CD4-positive, alpha-beta T cell (primary cell): Measurements from ENCODE around the gene SCD5. TPM values are rescaled to one million over a fixed set of nuclear protein-coding genes. Genes with fewer than 3 reads are reported as not detected.

ENCODE experiments used
- ATAC-seq: fragments of 200-7000 bp; cut with Tn5 transposase; one replicate; pipeline ENCODE4 v1.10.0; 2022; ENCODE audit warnings: mild to moderate bottlenecking; ENCODE audit not compliant: poor library complexity
- CTCF ChIA-PET: fragments of 350-600 bp; sonication (Branson Sonifier 250); formaldehyde crosslinking; loops from one replicate; lab custom pipeline; 2021; ENCODE audit warnings: antibody characterized with exemption, inconsistent platforms; lab: Charles Lee
- POLR2A ChIA-PET: fragments of 350-600 bp; sonication (Branson Sonifier 250); formaldehyde crosslinking; loops from one replicate; lab custom pipeline; 2021; ENCODE audit warnings: antibody characterized with exemption, inconsistent platforms; lab: Charles Lee
- DNase-seq, 14 experiments: peaks; one replicate each; pipeline ENCODE4 v3.0.0-alpha.2; 2013 to 2020; ENCODE audit warnings: mixed read lengths in 2 of 14
- H3K27ac ChIP-seq, 2 donors: one replicate each; pipeline versions ENCODE4 v1.5.1 to v1.7.0; 2013; ENCODE audit warnings: low read length in 2 of 2, low read depth in 1 of 2, mild to moderate bottlenecking in 1 of 2
- H3K27me3 ChIP-seq, 2 experiments: 1 replicate in 1 of 2; 2 replicates in 1 of 2; pipeline versions ENCODE4 v1.6.1 to v1.7.0; 2013; ENCODE audit warnings: low read length in 2 of 2, control low read depth in 1 of 2, mild to moderate bottlenecking in 1 of 2, moderate library complexity in 1 of 2; ENCODE audit not compliant: insufficient read depth in 2 of 2, control insufficient read depth in 1 of 2
- H3K36me3 ChIP-seq: one replicate; pipeline ENCODE4 v1.6.1; 2013; ENCODE audit warnings: low read length, control low read depth; ENCODE audit not compliant: insufficient read depth
- H3K4me1 ChIP-seq: one replicate; pipeline ENCODE4 v1.6.1; 2013; ENCODE audit warnings: low read length, control low read depth; ENCODE audit not compliant: insufficient read depth
- H3K4me3 ChIP-seq: one replicate; pipeline ENCODE4 v1.5.1; 2013; ENCODE audit warnings: mild to moderate bottlenecking, low read length, moderate library complexity
- H3K9me3 ChIP-seq, 2 experiments: 1 replicate in 1 of 2; 2 replicates in 1 of 2; pipeline versions ENCODE4 v1.6.1 to v1.7.0; 2013; ENCODE audit warnings: low read length in 2 of 2, mild to moderate bottlenecking in 2 of 2, control low read depth in 1 of 2, moderate library complexity in 1 of 2; ENCODE audit not compliant: control insufficient read depth in 1 of 2, insufficient read depth in 1 of 2
- H3K27ac Mint-ChIP-seq: one replicate; pipeline ENCODE4 v1.8.0; 2020; ENCODE audit warnings: mixed read lengths
- H3K27me3 Mint-ChIP-seq: one replicate; pipeline ENCODE4 v1.8.0; 2021; ENCODE audit warnings: mixed read lengths
- H3K36me3 Mint-ChIP-seq: one replicate; pipeline ENCODE4 v1.8.0; 2021; ENCODE audit warnings: low read depth, mixed read lengths
- H3K4me1 Mint-ChIP-seq: one replicate; pipeline ENCODE4 v1.8.0; 2021; ENCODE audit warnings: low read depth, mixed read lengths
- H3K4me3 Mint-ChIP-seq: one replicate; pipeline ENCODE4 v1.8.0; 2020; ENCODE audit warnings: mild to moderate bottlenecking, mixed read lengths
- H3K9me3 Mint-ChIP-seq: one replicate; pipeline ENCODE4 v1.8.0; 2020; ENCODE audit warnings: mixed read lengths
- intact Hi-C, 2 experiments: fragments of 100-400 bp; cut with DNase I in 1 of 2; cut with micrococcal nuclease in 1 of 2; formaldehyde crosslinking; loops; one replicate each; pipeline versions ENCODE4 v1.15.1 to v1.9.0; 2023 to 2025; cut with DNase I, micrococcal nuclease
- total RNA-seq, 174 experiments: library from RNA in 2 of 174; stranded (reverse) in 2 of 174; gene quantifications; one replicate each; pipeline ENCODE4 v1.2.3 and lab custom pipeline; 2021 to 2026
- TF ChIP-seq, protein P1 (sequence below): fragments of 200-600 bp; IDR thresholded peaks from one replicate; pipeline ENCODE4 v1.8.0; 2022; ENCODE audit warnings: antibody characterized with exemption, mild to moderate bottlenecking

SCD5 gene
- total RNA-seq, 2 experiments from 2014 or later, result 0.14 to 0.25 TPM

DNA sequence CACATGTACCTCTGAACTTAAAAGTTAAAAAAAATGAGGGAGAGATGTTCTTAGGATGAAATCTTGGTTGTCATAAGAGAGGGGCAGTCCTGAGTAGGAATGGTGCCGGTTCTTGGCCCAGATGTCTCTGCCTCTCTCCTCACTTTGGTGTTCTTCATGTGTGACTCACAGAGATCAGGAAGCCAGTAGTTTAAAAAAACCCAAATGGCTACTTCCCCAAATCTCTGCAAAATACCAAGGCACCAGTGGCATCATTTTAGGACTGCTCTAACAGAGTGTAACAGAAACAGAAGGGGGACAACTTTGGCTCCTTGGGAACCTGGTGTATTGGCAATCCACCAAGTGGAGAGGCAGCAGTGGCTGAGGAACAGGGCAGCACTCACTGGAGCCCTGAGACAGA, 116.8 kb downstream of the SCD5 start:
- no peaks in the 10 kb centered on the region for H3K4me1 Mint-ChIP-seq
- peaks cover 20% of the 10 kb centered on the region for H3K27me3 Mint-ChIP-seq
- no peak overlapping the region for H3K27ac ChIP-seq
- no peaks in the 10 kb centered on the region for H3K9me3 Mint-ChIP-seq
- H3K4me1 ChIP-seq, result no peaks in the 10 kb centered on the region
- peaks cover 4% of the 10 kb centered on the region in 2 experiments for H3K27me3 ChIP-seq
- H3K36me3 ChIP-seq, result no peaks in the 10 kb centered on the region
- intact Hi-C loops, result no loop called here
- H3K4me3 Mint-ChIP-seq, result no peak overlapping the region
- ChIA-PET CTCF (no interaction called here), POLR2A (no interaction called here)
- TF ChIP-seq, protein P1, sequence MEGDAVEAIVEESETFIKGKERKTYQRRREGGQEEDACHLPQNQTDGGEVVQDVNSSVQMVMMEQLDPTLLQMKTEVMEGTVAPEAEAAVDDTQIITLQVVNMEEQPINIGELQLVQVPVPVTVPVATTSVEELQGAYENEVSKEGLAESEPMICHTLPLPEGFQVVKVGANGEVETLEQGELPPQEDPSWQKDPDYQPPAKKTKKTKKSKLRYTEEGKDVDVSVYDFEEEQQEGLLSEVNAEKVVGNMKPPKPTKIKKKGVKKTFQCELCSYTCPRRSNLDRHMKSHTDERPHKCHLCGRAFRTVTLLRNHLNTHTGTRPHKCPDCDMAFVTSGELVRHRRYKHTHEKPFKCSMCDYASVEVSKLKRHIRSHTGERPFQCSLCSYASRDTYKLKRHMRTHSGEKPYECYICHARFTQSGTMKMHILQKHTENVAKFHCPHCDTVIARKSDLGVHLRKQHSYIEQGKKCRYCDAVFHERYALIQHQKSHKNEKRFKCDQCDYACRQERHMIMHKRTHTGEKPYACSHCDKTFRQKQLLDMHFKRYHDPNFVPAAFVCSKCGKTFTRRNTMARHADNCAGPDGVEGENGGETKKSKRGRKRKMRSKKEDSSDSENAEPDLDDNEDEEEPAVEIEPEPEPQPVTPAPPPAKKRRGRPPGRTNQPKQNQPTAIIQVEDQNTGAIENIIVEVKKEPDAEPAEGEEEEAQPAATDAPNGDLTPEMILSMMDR, result no peak
- no peak overlapping the region for H3K27ac Mint-ChIP-seq
- H3K4me3 ChIP-seq, result no peak overlapping the region
- DNase-seq (peak in 1 of 14 experiments; percentile 2), ATAC-seq (no peak)
- no peaks in the 10 kb centered on the region for H3K36me3 Mint-ChIP-seq
- H3K9me3 ChIP-seq, result no peaks in the 10 kb centered on the region

GRCh38 chr4:82680834-82681233, 117.8 kb downstream of the SCD5 start:
- DNase-seq (no peak), ATAC-seq (no peak)
- Histone ChIP-seq H3K36me3 (no peaks in the 10 kb centered on the region), H3K4me1 (no peaks in the 10 kb centered on the region), H3K27ac (no peak overlapping the region), H3K27me3 (peaks cover 4% of the 10 kb centered on the region in 2 experiments), H3K9me3 (no peaks in the 10 kb centered on the region), H3K4me3 (no peak overlapping the region)
- Mint-ChIP-seq H3K27me3 (peaks cover 20% of the 10 kb centered on the region), H3K36me3 (no peaks in the 10 kb centered on the region), H3K27ac (no peak overlapping the region), H3K4me3 (no peak overlapping the region), H3K9me3 (no peaks in the 10 kb centered on the region), H3K4me1 (no peaks in the 10 kb centered on the region)
- ChIA-PET POLR2A (no interaction called here), CTCF (no interaction called here)
- intact Hi-C loops, result no loop called here
- TF ChIP-seq, protein P1, result no peak

DNA sequence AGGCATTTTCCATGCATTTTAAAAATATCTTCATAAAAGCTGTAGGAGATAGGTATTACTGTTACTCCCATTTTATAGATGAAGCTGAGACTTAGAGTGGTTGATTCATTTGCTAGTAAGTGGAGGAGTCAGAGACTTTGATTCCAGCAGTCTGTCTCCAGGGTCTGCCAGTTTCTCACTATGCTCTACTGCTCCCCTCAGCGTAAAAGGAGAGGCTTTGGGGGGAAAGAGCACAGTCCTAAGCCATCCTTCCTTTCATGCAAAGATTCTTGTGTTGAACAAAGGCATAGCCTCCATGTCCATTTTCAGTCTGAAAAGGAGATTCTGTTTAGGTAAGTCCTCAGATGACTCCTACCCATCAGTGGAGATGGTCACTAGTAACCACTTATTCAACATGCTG, 119.1 kb downstream of the SCD5 start:
- intact Hi-C loops, result no loop called here

More for the DNA sequence above, 119.1 kb downstream of the SCD5 start:
- TF ChIP-seq, protein P1, result no peak
- H3K27ac ChIP-seq, result no peak overlapping the region
- H3K27me3 ChIP-seq, result peaks cover 4% of the 10 kb centered on the region in 2 experiments
- DNase-seq (no peak), ATAC-seq (no peak)
- no peaks in the 10 kb centered on the region for H3K9me3 ChIP-seq
- H3K36me3 ChIP-seq, result no peaks in the 10 kb centered on the region
- no peak overlapping the region for H3K4me3 ChIP-seq
- POLR2A ChIA-PET, result no interaction called here
- no peaks in the 10 kb centered on the region for H3K36me3 Mint-ChIP-seq
- CTCF ChIA-PET, result no interaction called here
- no peaks in the 10 kb centered on the region for H3K4me1 Mint-ChIP-seq
- H3K27ac Mint-ChIP-seq, result no peak overlapping the region
- H3K4me3 Mint-ChIP-seq, result no peak overlapping the region
- H3K9me3 Mint-ChIP-seq, result no peaks in the 10 kb centered on the region
- no peaks in the 10 kb centered on the region for H3K4me1 ChIP-seq
- peaks cover 14% of the 10 kb centered on the region for H3K27me3 Mint-ChIP-seq
